ENCODE measurements around the gene KHK. TPM values are rescaled to one million over a fixed set of nuclear protein-coding genes. Genes with fewer than 3 reads are reported as not detected.
A peak's percentile ranks its signal among the peaks of the same experiment; 100 is the strongest.

KHK gene
- total and polyA plus RNA-seq, 9 of the 15 experiments (the other 6 are each of a cell fraction or from before 2014, with no cell fraction given): 1.5 to 10.7 (median 5.2) TPM

- TF ChIP-seq PPARD (CRISPR knock-in tag; IDR thresholded peaks at IDR 0.05) (no peak), TFAP4 (CRISPR knock-in tag; IDR thresholded peaks at IDR 0.05; ENCODE audit: borderline replicate concordance) (no peak), CEBPB (tag; IDR thresholded peaks at IDR 0.05) (no peak), KDM5B (IDR thresholded peaks at IDR 0.05; ENCODE audit: insufficient replicate concordance, low read depth, low read length) (no peak), E4F1 (CRISPR knock-in tag; IDR thresholded peaks at IDR 0.05; ENCODE audit: borderline replicate concordance) (no peak), E2F5 (CRISPR knock-in tag; IDR thresholded peaks at IDR 0.05) (no peak), NFXL1 (CRISPR knock-in tag; IDR thresholded peaks at IDR 0.05) (no peak), FOXP4 (CRISPR knock-in tag; IDR thresholded peaks at IDR 0.05; ENCODE audit: borderline replicate concordance) (no peak), NONO (IDR thresholded peaks at IDR 0.05; ENCODE audit: low read depth in 2 of 2, low read length in 1 of 2) (peak in 1 of 2 experiments; percentile 89; a peak in 3 of 4 replicates), PTTG1 (tag; IDR thresholded peaks at IDR 0.05; ENCODE audit: low read depth) (no peak), RFX5 (IDR thresholded peaks at IDR 0.05; ENCODE audit: low read depth, low read length) (no peak), KDM2B (CRISPR knock-in tag; IDR thresholded peaks at IDR 0.05) (0 out of 2 replicates have a peak, but pooled peaks have one; percentile 6), FOXP1 (CRISPR knock-in tag; IDR thresholded peaks at IDR 0.05) (peak; percentile 56; the same call in 1 of the 2 replicates), RREB1 (CRISPR knock-in tag; IDR thresholded peaks at IDR 0.05) (0 out of 2 replicates have a peak, but pooled peaks have one; percentile 11)
Observed at GRCh38 chr2:27086090-27086723, 365 bp upstream of the KHK start (continued).
